HepG2 (cell line): Measurements from ENCODE around the gene PIM3. TPM values are rescaled to one million over a fixed set of nuclear protein-coding genes. Genes with fewer than 3 reads are reported as not detected.

Experiments used
- NFE2L2 ChIP-seq: fragments of 150-350 bp; IDR thresholded peaks from 2 replicates; pipeline ENCODE4 v1.6.1; 2014; ENCODE audit warnings: low read length
- PLSCR1 ChIP-seq: sonication (generic); formaldehyde crosslinking; IDR thresholded peaks from 2 replicates; pipeline ENCODE4 v1.5.0; 2020; ENCODE audit warnings: missing genetic modification reagents, mild to moderate bottlenecking, borderline replicate concordance
- PRDM15 ChIP-seq: sonication (generic); formaldehyde crosslinking; IDR thresholded peaks from 2 replicates; pipeline ENCODE4 v1.4.0; 2020; ENCODE audit warnings: missing genetic modification reagents
- ZNF160 ChIP-seq: sonication (generic); formaldehyde crosslinking; IDR thresholded peaks from 2 replicates; pipeline ENCODE4 v1.8.0; 2022; ENCODE audit warnings: mild to moderate bottlenecking, inconsistent platforms, missing genetic modification reagents
- ZNF546 ChIP-seq: sonication (generic); formaldehyde crosslinking; conservative IDR thresholded peaks from 2 replicates; pipeline ENCODE4 v1.8.1; 2023; ENCODE audit warnings: mild to moderate bottlenecking, missing genetic modification reagents
- polyA plus RNA-seq, 8 experiments: library from polyadenylated mRNA; depleted of rRNA in 3 of 8; stranded (reverse) in 7 of 8; unstranded in 1 of 8; fragments of >200 nt; fragmentation: Illumina TruSeq in 4 of 8; extraction: Trizol in 4 of 8; gene quantifications; 2 replicates each; pipeline versions ENCODE4 v1.2.1 to v1.2.3, GENCODE V29; 2011 to 2016; ENCODE audit warnings: low read depth in 4 of 8, missing spikeins in 1 of 8, mixed read lengths in 1 of 8; ENCODE audit not compliant: insufficient read depth in 1 of 8
- total RNA-seq, 5 experiments: library from RNA; depleted of rRNA; stranded (reverse); fragments of >200 nt; fragmentation: Illumina TruSeq; extraction: Trizol; gene quantifications; 2 replicates each; pipeline ENCODE4 v1.2.3, GENCODE V29; 2016; ENCODE audit warnings: low read depth in 1 of 5
- TF ChIP-seq, protein P1 (sequence below): sonication (generic); formaldehyde crosslinking; IDR thresholded peaks from 2 replicates; pipeline ENCODE4 v1.5.0; 2020; ENCODE audit warnings: mild to moderate bottlenecking, missing genetic modification reagents
- TF ChIP-seq, protein P2 (sequence below): sonication (generic); formaldehyde crosslinking; conservative IDR thresholded peaks from 2 replicates; pipeline ENCODE4 v1.4.0; 2020; ENCODE audit warnings: mild to moderate bottlenecking, missing genetic modification reagents, moderate library complexity
- TF ChIP-seq, protein P3 (sequence below): sonication (generic); formaldehyde crosslinking; IDR thresholded peaks from one replicate; pipeline ENCODE4 v1.5.1; 2020; ENCODE audit warnings: mild to moderate bottlenecking, missing genetic modification reagents; ENCODE audit errors: not compliant biosample characterization

Gene PIM3
- total and polyA plus RNA-seq, 2 of the 13 experiments (the other 11 are each of a cell fraction or from before 2014, with no cell fraction given), result 21.6 to 31.2 TPM

- TF ChIP-seq, protein P1, sequence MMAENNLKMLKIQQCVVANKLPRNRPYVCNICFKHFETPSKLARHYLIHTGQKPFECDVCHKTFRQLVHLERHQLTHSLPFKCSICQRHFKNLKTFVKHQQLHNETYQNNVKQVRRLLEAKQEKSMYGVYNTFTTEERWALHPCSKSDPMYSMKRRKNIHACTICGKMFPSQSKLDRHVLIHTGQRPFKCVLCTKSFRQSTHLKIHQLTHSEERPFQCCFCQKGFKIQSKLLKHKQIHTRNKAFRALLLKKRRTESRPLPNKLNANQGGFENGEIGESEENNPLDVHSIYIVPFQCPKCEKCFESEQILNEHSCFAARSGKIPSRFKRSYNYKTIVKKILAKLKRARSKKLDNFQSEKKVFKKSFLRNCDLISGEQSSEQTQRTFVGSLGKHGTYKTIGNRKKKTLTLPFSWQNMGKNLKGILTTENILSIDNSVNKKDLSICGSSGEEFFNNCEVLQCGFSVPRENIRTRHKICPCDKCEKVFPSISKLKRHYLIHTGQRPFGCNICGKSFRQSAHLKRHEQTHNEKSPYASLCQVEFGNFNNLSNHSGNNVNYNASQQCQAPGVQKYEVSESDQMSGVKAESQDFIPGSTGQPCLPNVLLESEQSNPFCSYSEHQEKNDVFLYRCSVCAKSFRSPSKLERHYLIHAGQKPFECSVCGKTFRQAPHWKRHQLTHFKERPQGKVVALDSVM (CRISPR knock-in tag), result peak; percentile 40; the same call in 1 of the 2 replicates
- no peak for TF ChIP-seq ZNF160 (CRISPR knock-in tag)
- no peak for TF ChIP-seq PLSCR1
- no peak for TF ChIP-seq PRDM15 (CRISPR knock-in tag)
- TF ChIP-seq, protein P2, sequence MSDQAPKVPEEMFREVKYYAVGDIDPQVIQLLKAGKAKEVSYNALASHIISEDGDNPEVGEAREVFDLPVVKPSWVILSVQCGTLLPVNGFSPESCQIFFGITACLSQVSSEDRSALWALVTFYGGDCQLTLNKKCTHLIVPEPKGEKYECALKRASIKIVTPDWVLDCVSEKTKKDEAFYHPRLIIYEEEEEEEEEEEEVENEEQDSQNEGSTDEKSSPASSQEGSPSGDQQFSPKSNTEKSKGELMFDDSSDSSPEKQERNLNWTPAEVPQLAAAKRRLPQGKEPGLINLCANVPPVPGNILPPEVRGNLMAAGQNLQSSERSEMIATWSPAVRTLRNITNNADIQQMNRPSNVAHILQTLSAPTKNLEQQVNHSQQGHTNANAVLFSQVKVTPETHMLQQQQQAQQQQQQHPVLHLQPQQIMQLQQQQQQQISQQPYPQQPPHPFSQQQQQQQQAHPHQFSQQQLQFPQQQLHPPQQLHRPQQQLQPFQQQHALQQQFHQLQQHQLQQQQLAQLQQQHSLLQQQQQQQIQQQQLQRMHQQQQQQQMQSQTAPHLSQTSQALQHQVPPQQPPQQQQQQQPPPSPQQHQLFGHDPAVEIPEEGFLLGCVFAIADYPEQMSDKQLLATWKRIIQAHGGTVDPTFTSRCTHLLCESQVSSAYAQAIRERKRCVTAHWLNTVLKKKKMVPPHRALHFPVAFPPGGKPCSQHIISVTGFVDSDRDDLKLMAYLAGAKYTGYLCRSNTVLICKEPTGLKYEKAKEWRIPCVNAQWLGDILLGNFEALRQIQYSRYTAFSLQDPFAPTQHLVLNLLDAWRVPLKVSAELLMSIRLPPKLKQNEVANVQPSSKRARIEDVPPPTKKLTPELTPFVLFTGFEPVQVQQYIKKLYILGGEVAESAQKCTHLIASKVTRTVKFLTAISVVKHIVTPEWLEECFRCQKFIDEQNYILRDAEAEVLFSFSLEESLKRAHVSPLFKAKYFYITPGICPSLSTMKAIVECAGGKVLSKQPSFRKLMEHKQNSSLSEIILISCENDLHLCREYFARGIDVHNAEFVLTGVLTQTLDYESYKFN, result no peak
- TF ChIP-seq, protein P3, sequence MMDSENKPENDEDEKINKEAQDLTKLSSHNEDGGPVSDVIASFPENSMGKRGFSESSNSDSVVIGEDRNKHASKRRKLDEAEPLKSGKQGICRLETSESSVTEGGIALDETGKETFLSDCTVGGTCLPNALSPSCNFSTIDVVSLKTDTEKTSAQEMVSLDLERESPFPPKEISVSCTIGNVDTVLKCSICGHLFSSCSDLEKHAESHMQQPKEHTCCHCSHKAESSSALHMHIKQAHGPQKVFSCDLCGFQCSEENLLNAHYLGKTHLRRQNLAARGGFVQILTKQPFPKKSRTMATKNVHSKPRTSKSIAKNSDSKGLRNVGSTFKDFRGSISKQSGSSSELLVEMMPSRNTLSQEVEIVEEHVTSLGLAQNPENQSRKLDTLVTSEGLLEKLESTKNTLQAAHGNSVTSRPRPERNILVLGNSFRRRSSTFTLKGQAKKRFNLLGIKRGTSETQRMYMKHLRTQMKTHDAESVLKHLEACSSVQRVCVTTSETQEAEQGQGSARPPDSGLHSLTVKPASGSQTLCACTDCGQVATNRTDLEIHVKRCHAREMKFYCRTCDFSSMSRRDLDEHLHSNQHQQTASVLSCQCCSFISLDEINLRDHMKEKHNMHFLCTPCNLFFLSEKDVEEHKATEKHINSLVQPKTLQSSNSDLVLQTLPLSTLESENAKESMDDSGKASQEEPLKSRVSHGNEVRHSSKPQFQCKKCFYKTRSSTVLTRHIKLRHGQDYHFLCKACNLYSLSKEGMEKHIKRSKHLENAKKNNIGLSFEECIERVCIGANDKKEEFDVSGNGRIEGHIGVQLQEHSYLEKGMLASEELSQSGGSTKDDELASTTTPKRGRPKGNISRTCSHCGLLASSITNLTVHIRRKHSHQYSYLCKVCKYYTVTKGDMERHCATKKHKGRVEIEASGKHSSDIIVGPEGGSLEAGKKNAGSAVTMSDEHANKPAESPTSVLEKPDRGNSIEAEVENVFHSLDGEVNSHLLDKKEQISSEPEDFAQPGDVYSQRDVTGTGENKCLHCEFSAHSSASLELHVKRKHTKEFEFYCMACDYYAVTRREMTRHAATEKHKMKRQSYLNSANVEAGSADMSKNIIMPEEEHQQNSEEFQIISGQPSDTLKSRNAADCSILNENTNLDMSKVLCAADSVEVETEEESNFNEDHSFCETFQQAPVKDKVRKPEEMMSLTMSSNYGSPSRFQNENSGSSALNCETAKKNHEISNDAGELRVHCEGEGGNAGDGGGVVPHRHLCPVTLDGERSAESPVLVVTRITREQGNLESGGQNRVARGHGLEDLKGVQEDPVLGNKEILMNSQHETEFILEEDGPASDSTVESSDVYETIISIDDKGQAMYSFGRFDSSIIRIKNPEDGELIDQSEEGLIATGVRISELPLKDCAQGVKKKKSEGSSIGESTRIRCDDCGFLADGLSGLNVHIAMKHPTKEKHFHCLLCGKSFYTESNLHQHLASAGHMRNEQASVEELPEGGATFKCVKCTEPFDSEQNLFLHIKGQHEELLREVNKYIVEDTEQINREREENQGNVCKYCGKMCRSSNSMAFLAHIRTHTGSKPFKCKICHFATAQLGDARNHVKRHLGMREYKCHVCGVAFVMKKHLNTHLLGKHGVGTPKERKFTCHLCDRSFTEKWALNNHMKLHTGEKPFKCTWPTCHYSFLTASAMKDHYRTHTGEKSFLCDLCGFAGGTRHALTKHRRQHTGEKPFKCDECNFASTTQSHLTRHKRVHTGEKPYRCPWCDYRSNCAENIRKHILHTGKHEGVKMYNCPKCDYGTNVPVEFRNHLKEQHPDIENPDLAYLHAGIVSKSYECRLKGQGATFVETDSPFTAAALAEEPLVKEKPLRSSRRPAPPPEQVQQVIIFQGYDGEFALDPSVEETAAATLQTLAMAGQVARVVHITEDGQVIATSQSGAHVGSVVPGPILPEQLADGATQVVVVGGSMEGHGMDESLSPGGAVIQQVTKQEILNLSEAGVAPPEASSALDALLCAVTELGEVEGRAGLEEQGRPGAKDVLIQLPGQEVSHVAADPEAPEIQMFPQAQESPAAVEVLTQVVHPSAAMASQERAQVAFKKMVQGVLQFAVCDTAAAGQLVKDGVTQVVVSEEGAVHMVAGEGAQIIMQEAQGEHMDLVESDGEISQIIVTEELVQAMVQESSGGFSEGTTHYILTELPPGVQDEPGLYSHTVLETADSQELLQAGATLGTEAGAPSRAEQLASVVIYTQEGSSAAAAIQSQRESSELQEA (CRISPR knock-in tag), result no peak
- TF ChIP-seq ZNF546 (CRISPR knock-in tag), result no peak
- TF ChIP-seq NFE2L2, result no peak
Measured at GRCh38 chr22:49936973-49937757, 23.4 kb upstream of the PIM3 start (continued).
